Measurements from ENCODE around the gene GRB14. TPM values are rescaled to one million over a fixed set of nuclear protein-coding genes. Genes with fewer than 3 reads are reported as not detected.
A peak's percentile ranks its signal among the peaks of the same experiment; 100 is the strongest.
"Not testable (repeated sequence)": the region's sequence is repeated elsewhere in the genome, so short reads cannot be mapped to it uniquely, and the experiment has no call there.

Gene GRB14
- total RNA-seq, 1 donor from 2014 or later: 1.8 TPM

DNA sequence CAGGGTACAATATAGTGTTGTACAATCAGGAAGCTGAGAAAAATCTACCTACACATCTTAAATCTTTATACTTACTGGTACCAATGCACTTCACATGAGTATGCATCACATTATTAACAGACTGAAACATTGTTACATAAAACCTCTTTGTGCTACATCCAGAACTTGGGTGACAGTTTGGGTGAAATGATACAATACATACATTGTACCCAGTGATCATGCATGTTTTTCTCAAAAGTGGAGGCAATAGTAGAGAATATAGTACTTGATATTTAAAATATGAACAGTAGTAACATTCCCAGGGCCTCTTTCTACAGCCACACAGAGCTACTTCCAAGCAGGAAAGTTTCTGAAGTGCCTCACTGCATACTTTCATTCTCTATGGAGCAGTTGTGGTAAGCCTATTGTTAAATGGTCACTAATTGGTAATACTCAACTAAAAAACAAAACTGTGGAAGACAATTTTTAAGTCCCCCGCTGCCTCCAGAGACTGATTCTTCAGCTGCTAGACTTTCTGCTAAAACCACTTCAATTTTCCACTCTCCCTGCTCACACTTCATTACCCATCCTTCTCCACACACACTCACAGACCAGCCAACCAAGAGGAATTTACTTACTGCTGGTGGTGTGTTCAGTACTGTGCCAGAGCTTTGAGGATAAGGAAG is 22.9 kb upstream of the GRB14 start:
- H3K27me3 ChIP-seq (ENCODE audit: control insufficient read depth, insufficient read depth, low read length): no peaks in the 10 kb centered on the region
- no peak for TF ChIP-seq CTCF (IDR thresholded peaks at IDR 0.05; ENCODE audit: insufficient read depth, low read length, severe bottlenecking)
- H3K4me3 ChIP-seq (ENCODE audit: low read depth, low read length): no peak overlapping the region
- no peak for FAIRE-seq
- no peak for DNase-seq (ENCODE audit: low read depth)
- H3K36me3 ChIP-seq (ENCODE audit: control insufficient read depth, insufficient read depth, low read length): no peaks in the 10 kb centered on the region

- Histone ChIP-seq H3K4me3 (ENCODE audit: low read depth, low read length) (no peak overlapping the region), H3K27me3 (ENCODE audit: control insufficient read depth, insufficient read depth, low read length) (no peaks in the 10 kb centered on the region), H3K36me3 (ENCODE audit: control insufficient read depth, insufficient read depth, low read length) (no peaks in the 10 kb centered on the region)
- DNase-seq (ENCODE audit: low read depth) (no peak), FAIRE-seq (no peak)
- no peak for TF ChIP-seq CTCF (IDR thresholded peaks at IDR 0.05; ENCODE audit: insufficient read depth, low read length, severe bottlenecking)
These were observed 21.8 kb upstream of the GRB14 start for GRCh38 chr2:164642946-164643555.

- H3K36me3 ChIP-seq (ENCODE audit: control insufficient read depth, insufficient read depth, low read length): no peaks in the 10 kb centered on the region
- TF ChIP-seq CTCF (IDR thresholded peaks at IDR 0.05; ENCODE audit: insufficient read depth, low read length, severe bottlenecking): no peak
- H3K27me3 ChIP-seq (ENCODE audit: control insufficient read depth, insufficient read depth, low read length): no peaks in the 10 kb centered on the region
- FAIRE-seq (no peak), DNase-seq (ENCODE audit: low read depth) (no peak)
- H3K4me3 ChIP-seq (ENCODE audit: low read depth, low read length): no peak overlapping the region
These were observed 21.0 kb upstream of the GRB14 start for GRCh38 chr2:164642268-164642667.

GRCh38 chr2:164628319-164628718 is 7.0 kb upstream of the GRB14 start:
- not testable (repeated sequence) for DNase-seq (ENCODE audit: low read depth); FAIRE-seq; H3K4me3 ChIP-seq (ENCODE audit: low read depth, low read length); H3K27me3 ChIP-seq (ENCODE audit: control insufficient read depth, insufficient read depth, low read length); H3K36me3 ChIP-seq (ENCODE audit: control insufficient read depth, insufficient read depth, low read length)

- H3K4me3 ChIP-seq (ENCODE audit: low read depth, low read length): no peak overlapping the region
- DNase-seq (ENCODE audit: low read depth) (peak; percentile 76), FAIRE-seq (no peak)
- no peaks in the 10 kb centered on the region for H3K36me3 ChIP-seq (ENCODE audit: control insufficient read depth, insufficient read depth, low read length)
- no peaks in the 10 kb centered on the region for H3K27me3 ChIP-seq (ENCODE audit: control insufficient read depth, insufficient read depth, low read length)
- TF ChIP-seq CTCF (IDR thresholded peaks at IDR 0.05; ENCODE audit: insufficient read depth, low read length, severe bottlenecking): no peak
These were observed 4.2 kb upstream of the GRB14 start for GRCh38 chr2:164625378-164625971.

- no peak overlapping the region for H3K4me3 ChIP-seq (ENCODE audit: low read depth, low read length)
- H3K27me3 ChIP-seq (ENCODE audit: control insufficient read depth, insufficient read depth, low read length): no peaks in the 10 kb centered on the region
- no peaks in the 10 kb centered on the region for H3K36me3 ChIP-seq (ENCODE audit: control insufficient read depth, insufficient read depth, low read length)
- no peak for DNase-seq (ENCODE audit: low read depth)
- FAIRE-seq: no peak
- no peak for TF ChIP-seq CTCF (IDR thresholded peaks at IDR 0.05; ENCODE audit: insufficient read depth, low read length, severe bottlenecking)
These were observed 3.0 kb upstream of the GRB14 start for GRCh38 chr2:164624316-164624715.
